GM12878 (cell line): ENCODE results near the gene TMEM18. TPM values are rescaled to one million over a fixed set of nuclear protein-coding genes. Genes with fewer than 3 reads are reported as not detected.

Experiments
- ATAC-seq: fragments of 200-7000 bp; cut with Tn5 transposase; 3 replicates; pipeline ENCODE4 v1.9.1; 2020; ENCODE audit warnings: mild to moderate bottlenecking, moderate library complexity
- BruUV-seq: library from RNA; stranded (reverse); fragments of 400-500 nt; replicated peaks from 2 replicates; lab custom pipeline; 2021; lab: Mats Ljungman, UMichigan
- CTCF ChIA-PET: fragments of 300-600 bp; sonication (Branson Sonifier 250); formaldehyde crosslinking; extraction: SDS; loops from one replicate; lab custom pipeline; 2021; ENCODE audit warnings: inconsistent platforms; lab: Yijun Ruan, JAX
- POLR2A ChIA-PET: fragments of 350-600 bp; formaldehyde crosslinking; extraction: SDS; loops from one replicate; lab custom pipeline; 2021; ENCODE audit warnings: inconsistent platforms; lab: Charles Lee
- RAD21 ChIA-PET: fragments of 300-600 bp; sonication (Branson Sonifier 250); formaldehyde crosslinking; loops from one replicate; lab custom pipeline; 2023; ENCODE audit warnings: antibody characterized with exemption; ENCODE audit not compliant: unreplicated experiment; lab: Charles Lee
- SMC1A ChIA-PET: fragments of 300-600 bp; sonication (Branson Sonifier 250); formaldehyde crosslinking; loops from one replicate; lab custom pipeline; 2023; ENCODE audit not compliant: unreplicated experiment, uncharacterized antibody; lab: Charles Lee
- DNase-seq: peaks from one replicate; pipeline ENCODE4 v3.0.0-alpha.2; 2011; ENCODE audit warnings: low read depth, low spot score
- FAIRE-seq: peaks from 3 replicates; lab custom pipeline; 2011; peaks lifted over from hg19 to GRCh38; lab: Jason Lieb, UNC
- H2AFZ ChIP-seq: 2 replicates; pipeline ENCODE4 v1.6.0; 2011; ENCODE audit warnings: low read depth, low read length, control low read depth; ENCODE audit not compliant: control insufficient read depth
- H3K27ac ChIP-seq: 2 replicates; pipeline ENCODE4 v1.5.1; 2011; ENCODE audit warnings: control low read depth; ENCODE audit not compliant: control insufficient read depth, insufficient read depth
- H3K27me3 ChIP-seq, 2 experiments: replicated peaks in 1 of 2; 2 replicates each; pipeline versions ENCODE4 v1.6.0 to v1.6.1; 2011; ENCODE audit warnings: low read length in 1 of 2; ENCODE audit not compliant: control insufficient read depth in 2 of 2, insufficient read depth in 2 of 2
- H3K36me3 ChIP-seq, 2 experiments: 2 replicates each; pipeline ENCODE4 v1.5.1; 2011; ENCODE audit warnings: low read length in 1 of 2; ENCODE audit not compliant: control insufficient read depth in 2 of 2, insufficient read depth in 2 of 2
- H3K4me1 ChIP-seq: 2 replicates; pipeline ENCODE4 v1.6.1; 2011; ENCODE audit warnings: mild to moderate bottlenecking, low read length, moderate library complexity, mixed read lengths; ENCODE audit not compliant: control insufficient read depth, insufficient read depth
- H3K4me2 ChIP-seq: 2 replicates; pipeline ENCODE4 v1.6.0; 2011; ENCODE audit warnings: control low read depth; ENCODE audit not compliant: control insufficient read depth, insufficient read depth
- H3K4me3 ChIP-seq: fragments of 200-600 bp; sonication (generic); 2 replicates; pipeline ENCODE4 v1.5.1; 2016
- H3K79me2 ChIP-seq: 2 replicates; pipeline ENCODE4 v1.6.0; 2011; ENCODE audit warnings: low read length; ENCODE audit not compliant: control insufficient read depth, insufficient read depth
- H3K9ac ChIP-seq: 2 replicates; pipeline ENCODE4 v1.8.0; 2011; ENCODE audit warnings: low read length, control low read depth, mixed read lengths; ENCODE audit not compliant: control insufficient read depth, insufficient read depth
- H3K9me3 ChIP-seq: replicated peaks from 3 replicates; pipeline ENCODE4 v1.5.1; 2011; ENCODE audit warnings: mild to moderate bottlenecking, low read length; ENCODE audit not compliant: control insufficient read depth, insufficient read depth
- H4K20me1 ChIP-seq: 2 replicates; pipeline ENCODE4 v1.6.0; 2011; ENCODE audit not compliant: control insufficient read depth, insufficient read depth
- ATF2 ChIP-seq: IDR thresholded peaks from 2 replicates; pipeline ENCODE4 v1.6.1; 2012; ENCODE audit warnings: low read length, inconsistent platforms
- E2F8 ChIP-seq: fragments of 450-650 bp; IDR thresholded peaks from 2 replicates; pipeline ENCODE4 v1.6.1; 2018; ENCODE audit warnings: mild to moderate bottlenecking, low read depth, moderate library complexity; ENCODE audit not compliant: partially characterized antibody
- HDAC6 ChIP-seq: fragments of 200-600 bp; sonication (generic); IDR thresholded peaks from one replicate; pipeline ENCODE4 v1.8.0; 2017; ENCODE audit warnings: antibody characterized with exemption; ENCODE audit not compliant: unreplicated experiment
- HDGF ChIP-seq: fragments of 450-650 bp; IDR thresholded peaks from 2 replicates; pipeline ENCODE4 v1.6.1; 2016; ENCODE audit warnings: antibody characterized with exemption
- IKZF2 ChIP-seq, 2 experiments: fragments of 450-650 bp; IDR thresholded peaks; 2 replicates each; pipeline ENCODE4 v1.6.1; 2017; ENCODE audit warnings: mild to moderate bottlenecking in 2 of 2, moderate library complexity in 2 of 2
- IRF4 ChIP-seq: IDR thresholded peaks from 2 replicates; pipeline ENCODE4 v1.6.1; 2011; ENCODE audit warnings: low read depth, low read length
- KDM1A ChIP-seq: fragments of 200-600 bp; sonication (generic); IDR thresholded peaks from 2 replicates; pipeline ENCODE4 v1.6.1; 2016; ENCODE audit warnings: borderline replicate concordance
- MEF2B ChIP-seq: fragments of 450-650 bp; IDR thresholded peaks from 2 replicates; pipeline ENCODE4 v1.6.1; 2018; ENCODE audit warnings: mild to moderate bottlenecking, moderate library complexity; ENCODE audit not compliant: partially characterized antibody, poor library complexity, severe bottlenecking
- MXI1 ChIP-seq: fragments of 150-350 bp; IDR thresholded peaks from 2 replicates; pipeline ENCODE4 v1.6.1; 2011; ENCODE audit warnings: low read depth, mild to moderate bottlenecking, inconsistent platforms, low read length, improper control_type of control experiment
- RFX5 ChIP-seq: IDR thresholded peaks from 2 replicates; pipeline ENCODE4 v1.6.1; 2011; ENCODE audit warnings: low read depth, low read length, improper control_type of control experiment
- SRF ChIP-seq, 2 experiments: IDR thresholded peaks; 2 replicates each; pipeline ENCODE4 v1.6.1; 2011; ENCODE audit warnings: low read depth in 2 of 2, low read length in 2 of 2, mild to moderate bottlenecking in 1 of 2, moderate library complexity in 1 of 2
- STAT1 ChIP-seq: fragments of 450-650 bp; conservative IDR thresholded peaks from 2 replicates; pipeline ENCODE4 v1.6.1; 2014; ENCODE audit warnings: antibody characterized with exemption, mild to moderate bottlenecking
- YBX1 ChIP-seq: fragments of 450-650 bp; IDR thresholded peaks from 2 replicates; pipeline ENCODE4 v1.6.1; 2016; ENCODE audit warnings: antibody characterized with exemption
- ZNF217 ChIP-seq: fragments of 450-650 bp; IDR thresholded peaks from 2 replicates; pipeline ENCODE4 v1.6.1; 2017; ENCODE audit warnings: antibody characterized with exemption, mild to moderate bottlenecking
- WGBS: methylation state at CpG from one replicate; pipeline ENCODE4 v1.1.6; 2016; ENCODE audit warnings: low lambda C conversion rate; ENCODE audit not compliant: insufficient replicate concordance, insufficient coverage; ENCODE audit errors: missing lambda C conversion rate; 5-methylcytosine and 5-hydroxymethylcytosine counted together
- in situ Hi-C: fragments of 300-500 bp; cut with MboI; formaldehyde crosslinking; loops from 9 replicates; pipeline ENCODE4 v1.14.3; 2018; ENCODE audit warnings: mixed read lengths
- intact Hi-C: fragments of 100-400 bp; cut with micrococcal nuclease; formaldehyde crosslinking; loops from one replicate; pipeline ENCODE4 v1.14.2; 2022; ENCODE audit not compliant: unreplicated experiment
- polyA plus RNA-seq, 11 experiments: library from polyadenylated mRNA; depleted of rRNA in 4 of 11; unstranded in 6 of 11; stranded (reverse) in 5 of 11; fragments of >200 nt; fragmentation: Nextera tagmentation in 4 of 11; fragmentation: Illumina TruSeq in 1 of 11; extraction: Ambion mirVana in 4 of 11; extraction: Trizol in 1 of 11; gene quantifications; 1 replicate in 1 of 11; 2 replicates in 10 of 11; pipeline versions ENCODE4 v1.2.1 to v1.2.3, GENCODE V29; 2011 to 2016; ENCODE audit warnings: inconsistent platforms in 2 of 11, missing spikeins in 2 of 11, low read depth in 1 of 11
- total RNA-seq, 4 experiments: library from RNA; depleted of rRNA in 3 of 4; stranded (reverse); fragments of >200 nt in 3 of 4; fragmentation: Illumina TruSeq in 1 of 4; extraction: Trizol in 1 of 4; gene quantifications; 2 replicates each; pipeline versions ENCODE4 v1.2.1 to v1.2.3, GENCODE V29; 2013 to 2021

TMEM18 gene
- total and polyA plus RNA-seq, 10 of the 15 experiments (the other 5 are each of a cell fraction or from before 2014, with no cell fraction given) = 11.2 to 56.3 (median 26.0) TPM

- no peak for DNase-seq
- H3K36me3 ChIP-seq = no peaks in the 10 kb centered on the region
- WGBS = 23% methylated on average over 10 of the region's 10 CpGs
- no peaks in the 10 kb centered on the region for H3K27me3 ChIP-seq
- no peaks in the 10 kb centered on the region for H3K4me1 ChIP-seq
- no peak for TF ChIP-seq YBX1
- no peak for TF ChIP-seq MXI1
- TF ChIP-seq IKZF2 (IDR thresholded peaks at IDR 0.05) = no peak
- no peak for TF ChIP-seq STAT1
- no peak for TF ChIP-seq IRF4
- no peak for TF ChIP-seq HDGF
- no peak for TF ChIP-seq KDM1A
- no peak for TF ChIP-seq ZNF217
- POLR2A ChIA-PET = no interaction called here
- no peaks in the 10 kb centered on the region for H4K20me1 ChIP-seq
- H3K9ac ChIP-seq = no peak overlapping the region
- SMC1A ChIA-PET = no interaction called here
- ATAC-seq = no peak
- H2AFZ ChIP-seq = no peak overlapping the region
- CTCF ChIA-PET = no interaction called here
- no TSS peak for BruUV-seq
- RAD21 ChIA-PET = no interaction called here
- H3K9me3 ChIP-seq = no peaks in the 10 kb centered on the region
- no peak for FAIRE-seq
- in situ Hi-C loops = no loop called here
- intact Hi-C loops = no loop called here
- no peak overlapping the region for H3K4me3 ChIP-seq
- no peak overlapping the region for H3K27ac ChIP-seq
- no peaks in the 10 kb centered on the region for H3K79me2 ChIP-seq
- H3K4me2 ChIP-seq = no peak overlapping the region
These were observed 53.1 kb downstream of the TMEM18 start for GRCh38 chr2:624096-624495.

GRCh38 chr2:623130-623922 is 53.9 kb downstream of the TMEM18 start:
- no peaks in the 10 kb centered on the region for H3K27me3 ChIP-seq
- POLR2A ChIA-PET = no interaction called here
- 58% methylated on average over 13 of the region's 13 CpGs for WGBS
- H3K4me2 ChIP-seq = no peak overlapping the region
- no peak overlapping the region for H3K4me3 ChIP-seq
- no TSS peak for BruUV-seq
- no peak overlapping the region for H2AFZ ChIP-seq
- DNase-seq = no peak
- SMC1A ChIA-PET = no interaction called here
- no peaks in the 10 kb centered on the region for H3K79me2 ChIP-seq
- no peaks in the 10 kb centered on the region for H3K9me3 ChIP-seq
- intact Hi-C loops = no loop called here
- in situ Hi-C loops = no loop called here
- ATAC-seq = no peak
- no peak overlapping the region for H3K9ac ChIP-seq
- RAD21 ChIA-PET = no interaction called here
- H3K4me1 ChIP-seq = no peaks in the 10 kb centered on the region
- no peaks in the 10 kb centered on the region for H3K36me3 ChIP-seq
- FAIRE-seq = no peak
- H4K20me1 ChIP-seq = no peaks in the 10 kb centered on the region
- CTCF ChIA-PET = no interaction called here
- H3K27ac ChIP-seq = no peak overlapping the region
- TF ChIP-seq RFX5 = no peak
- no peak for TF ChIP-seq SRF (IDR thresholded peaks at IDR 0.05; ENCODE audit: low read depth in 2 of 2, low read length in 2 of 2)
- TF ChIP-seq HDAC6 = no peak
- no peak for TF ChIP-seq MEF2B
- no peak for TF ChIP-seq E2F8
- TF ChIP-seq ATF2 = no peak
